Activated CD8-positive, alpha-beta memory T cell treated with anti-CD3 and anti-CD28 coated beads, Interleukin-2, amount 50 U/mL, for 4 hours (primary cell): ENCODE measurements around the gene PEX26.
"Not testable (repeated sequence)": the region's sequence is repeated elsewhere in the genome, so short reads cannot be mapped to it uniquely, and the experiment has no call there.

Experiments used
- DNase-seq: peaks from one replicate; pipeline ENCODE4 v3.0.0-alpha.2; 2020

The PEX26 gene

DNA sequence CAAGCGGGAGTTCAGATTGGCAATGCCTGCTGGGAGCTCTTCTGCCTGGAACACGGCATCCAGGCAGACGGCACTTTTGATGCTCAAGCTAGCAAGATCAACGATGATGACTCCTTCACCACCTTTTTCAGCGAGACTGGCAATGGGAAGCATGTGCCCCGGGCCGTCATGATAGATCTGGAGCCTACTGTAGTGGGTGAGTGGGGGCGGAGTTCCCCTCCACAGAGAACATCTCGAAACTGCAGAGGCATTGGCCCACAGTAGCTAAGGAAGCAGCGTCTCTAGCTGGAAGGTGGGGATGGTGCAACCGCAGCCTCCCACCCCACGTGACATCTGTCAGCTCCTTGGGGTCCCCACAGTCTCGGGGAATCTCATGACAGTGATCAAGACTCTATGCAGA is 43.7 kb downstream of the PEX26 start:
- DNase-seq, result no peak

DNA sequence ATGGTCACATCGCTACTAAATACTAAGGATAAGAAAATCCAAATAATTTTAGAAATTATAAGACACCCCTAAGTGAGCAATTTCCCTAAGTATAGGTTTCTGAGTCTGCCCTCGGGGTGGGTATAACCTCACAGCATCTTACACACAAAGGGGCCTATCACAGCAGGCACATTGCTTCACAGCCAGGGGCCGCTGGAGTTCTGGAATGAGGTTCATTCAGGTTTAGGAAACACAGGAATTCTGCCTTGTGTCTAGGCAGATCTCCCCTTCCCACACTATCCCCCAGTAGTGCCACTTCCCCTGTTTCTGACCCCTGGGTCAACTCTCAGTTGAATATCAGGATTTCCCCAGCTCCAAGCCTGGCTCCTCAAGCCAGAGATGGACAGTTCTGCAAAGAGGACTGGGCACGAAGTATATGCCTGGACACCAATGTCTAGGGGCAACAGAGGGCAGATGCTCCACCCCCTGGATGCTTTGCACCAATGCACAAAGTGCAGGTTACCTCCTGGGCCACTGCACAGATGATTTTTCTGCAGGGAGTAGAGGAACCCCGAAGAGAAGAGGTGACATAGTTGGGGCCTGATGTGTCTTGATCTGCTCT is 44.3 kb downstream of the PEX26 start:
- no peak for DNase-seq

DNA sequence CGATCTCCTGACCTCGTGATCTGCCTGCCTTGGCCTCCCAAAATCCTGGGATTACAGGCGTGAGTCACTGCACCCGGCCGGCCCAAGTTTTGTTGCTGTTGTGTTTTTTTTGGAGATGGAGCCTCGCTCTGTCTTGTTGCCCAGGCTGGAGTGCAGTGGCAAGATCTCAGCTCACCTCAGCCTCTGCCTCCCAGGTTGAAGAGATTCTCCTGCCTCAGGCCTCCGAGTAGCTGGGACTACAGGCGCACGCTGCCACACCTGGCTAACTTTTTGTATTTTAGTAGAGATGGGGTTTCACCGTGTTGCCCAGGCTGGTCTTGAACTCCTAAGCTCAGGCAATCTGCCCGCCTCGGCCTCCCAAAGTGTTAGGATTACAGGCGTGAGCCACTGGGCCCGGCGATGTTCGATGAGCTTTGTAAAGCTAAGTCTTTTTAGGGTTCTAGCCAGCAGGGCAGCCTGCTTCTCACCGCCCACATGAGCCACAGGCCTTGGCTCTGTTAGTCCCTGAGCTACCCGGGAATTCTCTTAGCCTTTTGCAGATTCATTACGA is 45.8 kb downstream of the PEX26 start:
- DNase-seq, result not testable (repeated sequence)

DNA sequence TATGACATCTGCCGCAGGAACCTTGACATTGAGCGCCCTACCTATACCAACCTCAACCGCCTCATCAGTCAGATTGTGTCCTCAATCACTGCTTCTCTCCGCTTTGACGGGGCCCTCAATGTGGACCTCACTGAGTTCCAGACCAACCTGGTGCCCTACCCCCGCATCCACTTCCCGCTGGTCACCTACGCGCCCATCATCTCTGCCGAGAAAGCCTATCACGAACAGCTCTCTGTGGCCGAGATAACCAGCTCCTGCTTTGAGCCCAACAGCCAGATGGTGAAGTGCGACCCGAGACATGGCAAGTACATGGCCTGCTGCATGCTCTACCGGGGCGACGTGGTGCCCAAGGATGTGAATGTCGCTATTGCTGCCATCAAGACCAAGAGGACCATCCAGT is 48.8 kb downstream of the PEX26 start:
- DNase-seq, result no peak

DNA sequence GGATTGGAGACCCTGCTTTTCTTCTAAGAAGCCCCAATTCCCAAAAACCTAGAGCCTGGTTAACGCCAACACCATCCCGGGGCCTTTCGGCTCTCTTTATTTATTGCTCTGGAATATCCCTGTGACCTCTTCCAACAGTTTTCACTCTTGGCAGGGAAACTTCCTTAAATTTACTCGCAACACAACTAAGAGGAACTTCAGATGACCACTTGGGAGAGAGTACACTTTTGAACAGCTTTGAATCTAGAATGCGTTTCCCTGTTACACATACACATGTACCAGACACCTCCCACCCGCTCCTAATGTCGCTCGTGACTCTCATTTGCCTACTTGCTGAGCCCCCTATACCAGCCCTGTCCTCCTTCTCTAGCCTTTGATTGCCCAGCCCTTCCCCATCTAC is 52.2 kb downstream of the PEX26 start:
- DNase-seq, result no peak

DNA sequence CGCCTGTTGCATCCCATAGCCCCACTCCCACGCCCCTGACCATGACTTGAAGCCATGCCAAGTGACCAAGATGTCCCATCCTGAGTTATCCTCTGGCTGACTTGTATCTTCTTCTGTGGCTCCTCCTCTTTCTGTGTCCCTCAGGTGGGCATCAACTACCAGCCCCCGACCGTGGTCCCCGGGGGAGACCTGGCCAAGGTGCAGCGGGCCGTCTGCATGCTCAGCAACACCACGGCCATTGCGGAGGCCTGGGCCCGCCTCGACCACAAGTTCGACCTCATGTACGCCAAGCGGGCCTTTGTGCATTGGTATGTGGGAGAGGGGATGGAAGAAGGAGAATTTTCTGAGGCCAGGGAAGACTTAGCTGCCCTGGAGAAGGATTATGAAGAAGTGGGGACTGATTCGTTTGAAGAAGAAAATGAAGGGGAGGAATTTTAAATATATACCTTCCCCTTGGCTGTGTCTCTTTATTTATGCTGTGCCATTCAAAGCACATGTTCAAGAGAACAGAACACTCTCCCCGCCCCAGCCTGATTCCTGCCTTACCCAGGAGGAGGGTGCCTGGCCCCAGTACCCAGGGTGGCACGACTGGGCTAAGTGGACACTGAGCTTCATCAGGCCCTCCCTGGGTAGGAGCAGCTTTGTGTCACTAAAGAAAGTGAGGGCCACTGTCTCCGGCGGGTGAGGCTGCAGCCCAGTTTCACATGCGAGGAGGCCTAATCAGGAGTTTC is 53.1 kb downstream of the PEX26 start:
- DNase-seq, result no peak

DNA sequence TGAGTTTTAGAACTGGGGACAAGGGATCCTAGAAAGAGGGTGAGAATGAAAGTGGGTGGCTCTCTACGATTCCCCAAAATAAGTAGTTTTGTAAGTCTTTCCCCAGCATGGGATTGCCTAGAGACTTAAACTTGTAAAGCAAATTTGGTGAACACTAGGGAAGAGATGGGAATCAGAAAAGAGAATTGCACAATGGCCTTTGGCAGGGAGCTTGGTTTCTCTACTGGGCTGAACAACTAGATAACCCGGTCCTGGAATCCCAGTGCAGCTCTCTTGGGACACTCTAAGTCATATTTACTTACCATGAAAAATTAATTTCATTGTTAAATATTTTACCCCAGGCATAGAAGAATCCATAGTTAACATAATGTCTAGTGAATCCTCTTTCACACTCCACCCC is 55.7 kb downstream of the PEX26 start:
- no peak for DNase-seq

DNA sequence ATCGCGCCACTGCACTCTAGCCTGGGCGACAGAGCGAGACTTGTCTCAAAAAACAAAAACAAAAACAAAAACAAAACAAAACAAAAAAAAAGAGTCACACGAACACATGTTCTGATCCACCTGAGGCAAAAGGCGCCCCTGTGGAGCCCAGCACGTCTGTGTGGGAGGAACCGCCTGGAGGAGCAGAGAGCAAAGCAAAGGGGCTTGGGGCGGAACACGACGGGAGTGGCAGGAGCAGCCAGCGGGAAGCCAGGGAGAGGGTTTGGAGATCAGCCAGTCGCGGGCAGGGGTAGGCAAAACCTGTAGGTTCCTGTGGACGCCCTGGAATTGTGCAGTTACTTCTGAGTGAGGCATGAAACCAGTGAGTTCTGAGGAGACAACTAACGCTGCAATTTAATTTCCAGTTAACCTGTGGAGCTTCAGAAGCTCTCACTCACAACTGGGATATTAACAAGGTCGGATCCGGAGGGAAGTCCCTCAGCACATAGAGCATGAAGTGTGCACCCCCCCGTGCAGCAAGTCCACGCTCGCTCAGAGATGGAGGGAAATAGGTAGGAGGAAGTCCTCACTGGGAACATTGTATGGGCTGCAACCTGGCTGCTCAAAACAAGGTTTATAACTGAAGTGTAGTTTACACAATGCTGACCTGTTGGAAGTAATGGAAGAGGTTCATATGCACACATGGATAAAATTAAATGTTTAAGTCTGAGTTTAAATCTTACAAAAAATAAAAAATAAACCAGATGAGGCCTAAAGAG is 59.0 kb downstream of the PEX26 start:
- no peak for DNase-seq

DNA sequence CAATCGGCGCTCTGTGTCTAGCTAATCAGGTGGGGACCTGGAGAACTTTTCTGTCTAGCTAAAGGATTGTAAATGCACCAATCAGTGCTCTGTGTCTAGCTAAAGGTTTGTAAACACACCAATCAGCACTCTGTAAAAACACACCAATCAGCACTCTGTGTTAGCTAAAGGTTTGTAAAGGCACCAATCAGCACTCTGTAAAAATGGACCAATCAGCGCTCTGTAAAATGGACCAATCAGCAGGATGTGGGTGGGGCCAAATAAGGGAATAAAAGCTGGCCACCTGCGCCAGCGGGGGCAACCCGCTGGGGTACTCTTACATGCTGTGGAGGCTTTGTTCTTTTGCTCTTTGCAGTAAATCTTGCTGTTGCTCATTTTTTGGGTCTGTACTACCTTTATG is 63.2 kb downstream of the PEX26 start:
- DNase-seq, result not testable (repeated sequence)

DNA sequence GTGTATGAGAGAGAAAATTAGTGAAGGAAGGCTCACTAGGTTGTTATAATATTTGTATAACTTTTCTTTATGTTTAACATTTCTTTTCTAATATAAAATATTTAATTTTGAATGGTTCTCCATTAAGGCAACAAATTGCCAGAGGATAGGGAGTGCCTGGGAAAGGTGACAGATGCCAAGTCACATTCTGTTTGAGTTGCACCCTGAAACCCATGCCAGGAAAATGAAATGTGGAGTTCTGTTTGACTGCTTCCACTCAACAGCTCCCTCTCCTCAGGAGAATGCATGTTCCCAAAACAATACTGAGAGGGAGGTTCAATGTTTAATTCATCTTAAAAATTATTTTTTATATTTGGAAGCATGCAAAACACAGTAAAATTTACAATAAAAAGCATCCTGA is 66.3 kb downstream of the PEX26 start:
- DNase-seq, result no peak

DNA sequence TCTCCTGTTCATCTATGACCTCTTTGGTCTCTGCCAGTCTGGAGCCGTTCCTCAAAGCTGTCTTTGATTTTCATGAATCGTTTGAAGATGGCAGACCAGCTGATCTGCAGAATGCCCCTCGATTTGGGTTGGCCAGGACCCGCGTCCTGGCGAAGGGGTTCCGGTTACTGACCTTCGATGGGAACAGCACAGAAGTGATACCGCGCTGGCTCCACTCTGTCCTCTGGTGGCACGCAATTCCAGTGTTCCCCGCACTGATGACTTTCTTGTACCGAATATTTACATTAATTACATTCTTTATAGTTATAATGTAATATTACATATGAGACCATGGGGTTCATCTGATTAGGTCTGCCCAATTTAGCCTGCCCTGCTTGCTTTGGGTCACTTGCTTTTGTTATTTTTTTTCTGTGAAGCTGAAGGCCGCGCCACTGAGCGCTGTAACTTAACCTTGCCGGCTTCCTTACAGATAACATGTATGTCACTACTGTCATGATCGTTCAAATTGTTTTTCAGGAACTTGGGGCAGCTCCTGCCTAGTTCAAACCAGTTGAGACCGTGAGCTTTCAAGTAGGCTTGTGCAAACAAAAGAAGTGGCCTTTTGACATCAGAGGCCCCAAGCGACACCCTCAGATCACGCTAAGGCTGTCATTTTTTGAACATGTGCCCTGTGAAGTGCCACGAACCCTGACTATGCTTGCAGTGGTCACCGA is 68.0 kb downstream of the PEX26 start:
- DNase-seq, result no peak

DNA sequence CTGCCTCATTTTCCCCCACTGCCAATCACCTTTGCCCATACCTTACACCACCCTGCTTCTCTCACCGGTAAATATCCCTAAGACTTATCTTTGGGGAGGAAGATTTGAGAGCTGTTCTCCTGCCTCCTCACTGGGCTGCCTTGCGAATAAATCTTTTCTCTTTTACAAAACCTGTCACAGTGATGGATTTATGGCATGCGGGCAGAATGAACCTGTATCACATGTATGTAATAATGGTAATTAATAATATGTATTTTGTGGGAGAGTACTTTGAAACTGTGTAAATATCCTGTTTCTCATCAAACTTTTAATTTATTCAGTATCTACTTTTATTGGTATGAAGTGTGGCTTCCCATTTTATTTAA is 68.6 kb downstream of the PEX26 start:
- no peak for DNase-seq

DNA sequence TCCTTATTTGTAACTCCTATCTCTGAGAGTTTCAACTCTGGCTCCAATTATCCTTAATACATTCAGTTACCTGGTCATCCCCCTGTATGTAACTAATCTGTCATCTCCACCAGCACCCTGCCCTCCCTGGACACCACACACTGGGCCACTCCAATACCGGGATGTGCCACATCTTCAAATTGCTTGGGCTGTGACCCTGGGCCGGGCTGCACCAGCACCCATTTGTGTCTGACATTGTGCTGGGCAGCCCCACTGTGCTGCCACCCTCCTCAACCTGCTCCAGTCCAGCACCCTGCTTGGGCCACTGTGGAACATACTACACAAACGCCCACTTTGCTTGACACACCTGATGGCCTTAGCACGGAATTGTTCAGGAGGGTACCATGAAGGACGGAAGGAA is 70.0 kb downstream of the PEX26 start:
- DNase-seq, result no peak

DNA sequence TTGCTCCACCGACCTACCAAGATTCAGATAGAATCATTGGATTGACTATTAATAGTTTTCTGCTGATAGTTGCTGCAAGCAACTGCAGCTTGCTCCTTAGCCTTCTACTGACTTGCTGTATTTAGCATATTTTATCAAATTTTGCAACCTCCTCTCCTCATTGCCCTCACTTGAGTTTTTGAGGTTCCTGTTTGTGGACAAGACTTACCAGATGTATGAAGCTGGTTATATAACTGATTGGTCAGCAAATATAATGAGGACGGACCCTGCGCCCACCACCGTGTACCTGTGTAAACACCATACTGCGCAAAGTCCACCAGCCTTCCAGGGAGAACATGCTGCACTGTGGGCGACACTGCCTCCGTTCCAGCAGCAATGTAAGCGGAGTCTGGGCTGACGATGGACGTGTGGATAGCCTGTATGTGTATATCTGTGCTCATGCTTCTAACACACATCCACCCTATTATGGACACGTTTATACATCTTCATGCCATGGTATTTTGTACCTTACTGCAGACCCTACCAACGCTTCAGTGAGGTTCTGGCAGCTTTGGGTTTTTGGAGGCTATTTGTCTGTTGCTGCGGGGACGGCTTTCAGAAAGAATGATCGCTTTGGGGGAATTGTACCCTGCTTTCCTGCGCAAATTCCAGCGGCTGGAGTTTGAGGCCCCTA is 70.6 kb downstream of the PEX26 start:
- no peak for DNase-seq

DNA sequence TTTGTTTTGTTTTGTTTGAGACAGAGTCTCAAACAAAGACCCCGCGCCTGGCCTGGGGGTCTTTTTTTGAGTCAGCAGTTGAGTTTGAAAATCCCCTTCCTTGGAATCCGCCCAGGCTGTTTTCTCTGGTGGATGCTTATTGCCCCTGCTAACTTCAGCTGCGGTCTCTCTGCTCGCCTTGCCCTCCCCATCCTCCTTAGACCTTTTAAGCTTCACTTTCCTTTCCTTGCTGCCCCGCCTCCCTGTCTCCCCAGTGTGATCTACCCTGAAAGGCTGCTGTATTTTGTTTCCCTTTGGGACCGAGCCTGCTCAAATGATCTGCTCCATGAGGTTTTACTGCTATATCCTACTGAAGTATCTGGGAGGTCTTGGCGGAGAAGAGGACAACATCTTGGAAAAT is 74.7 kb downstream of the PEX26 start:
- DNase-seq, result peak; percentile 25

DNA sequence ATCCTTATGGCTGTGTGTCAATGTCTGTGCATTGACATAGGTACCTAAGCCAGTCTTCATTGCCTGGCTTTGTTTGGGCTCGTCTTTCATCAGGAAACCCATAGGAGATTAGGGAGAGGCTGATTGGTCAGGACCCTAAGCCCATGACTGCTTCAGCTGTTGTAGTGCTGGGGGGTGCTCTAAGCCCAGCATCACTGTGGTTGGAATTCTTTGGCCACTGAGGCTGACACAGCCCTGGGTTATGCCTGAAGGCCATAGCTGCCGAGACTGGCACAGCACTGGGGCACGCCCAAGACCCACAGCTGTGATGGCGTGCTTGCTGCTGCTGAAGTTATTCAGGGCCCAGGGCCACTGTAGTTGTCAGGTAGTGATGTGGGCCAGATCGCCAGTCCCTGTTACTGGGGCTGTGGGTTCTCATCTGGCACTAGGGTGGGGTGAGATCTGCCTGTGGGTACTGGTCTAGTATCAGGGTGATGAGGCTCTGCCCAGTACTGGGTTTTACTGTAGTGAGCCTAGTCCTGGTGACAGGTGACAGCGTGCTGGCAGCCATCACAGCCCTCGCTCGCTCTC is 77.1 kb downstream of the PEX26 start:
- no peak for DNase-seq
